Sigmoid colon (tissue), 7 donors: ENCODE measurements around the gene VPS13D. TPM values are rescaled to one million over a fixed set of nuclear protein-coding genes. Genes with fewer than 3 reads are reported as not detected.

Experiments
- DNase-seq: peaks from one replicate; pipeline ENCODE4 v3.0.0-alpha.2; 2019
- H3K27ac ChIP-seq, 4 donors: fragments of 200-600 bp; sonication (generic); one replicate each; pipeline ENCODE4 v1.5.1; 2016 to 2019; ENCODE audit warnings: mild to moderate bottlenecking in 1 of 4
- H3K27me3 ChIP-seq, 3 donors: fragments of 200-600 bp; sonication (generic); one replicate each; pipeline ENCODE4 v1.5.1; 2019; ENCODE audit warnings: mild to moderate bottlenecking in 1 of 3
- H3K36me3 ChIP-seq, 4 donors: fragments of 200-600 bp; sonication (generic); one replicate each; pipeline ENCODE4 v1.5.1; 2016 to 2019
- H3K4me1 ChIP-seq, 4 donors: fragments of 200-600 bp; sonication (generic); one replicate each; pipeline ENCODE4 v1.5.1; 2017 to 2019
- H3K4me3 ChIP-seq, 4 donors: fragments of 200-600 bp; sonication (generic); one replicate each; pipeline ENCODE4 v1.5.1; 2017 to 2019; ENCODE audit warnings: mild to moderate bottlenecking in 2 of 4, moderate library complexity in 1 of 4
- H3K9me3 ChIP-seq, 4 donors: fragments of 200-600 bp in 3 of 4; sonication (generic) in 3 of 4; one replicate each; pipeline versions ENCODE4 v1.5.1 to v1.6.1; 2013 to 2019
- EP300 ChIP-seq, 4 donors: sonication (generic); formaldehyde crosslinking; IDR thresholded peaks; one replicate each; pipeline ENCODE4 v1.6.1; 2017; ENCODE audit warnings: antibody characterized with exemption in 4 of 4
- POLR2A ChIP-seq, 2 donors: fragments of 450-650 bp; IDR thresholded peaks; one replicate each; pipeline ENCODE4 v1.6.1; 2016; ENCODE audit warnings: antibody characterized with exemption in 2 of 2, mild to moderate bottlenecking in 2 of 2, moderate library complexity in 2 of 2
- POLR2AphosphoS5 ChIP-seq, 4 donors: sonication (generic); formaldehyde crosslinking; IDR thresholded peaks; one replicate each; pipeline ENCODE4 v1.6.1; 2017; ENCODE audit warnings: antibody characterized with exemption in 4 of 4
- WGBS, 2 donors: extraction: QIAGEN DNeasy Blood & Tissue Kit; methylation state at CpG; one replicate each; pipeline ENCODE4 v1.1.7; 2013; 5-methylcytosine and 5-hydroxymethylcytosine counted together
- intact Hi-C: fragments of 100-400 bp; cut with DNase I; formaldehyde crosslinking; loops from one replicate; pipeline ENCODE4 v1.15.1; 2023
- polyA plus RNA-seq, 3 donors: library from polyadenylated mRNA; stranded (reverse); fragments of 200-250 nt; gene quantifications; one replicate each; pipeline ENCODE4 v1.2.3, GENCODE V29; 2013
- total RNA-seq, 4 donors: library from RNA; depleted of rRNA; stranded (reverse); fragments of >200 nt; gene quantifications; one replicate each; pipeline ENCODE4 v1.1.0, GENCODE V29; 2016
- TF ChIP-seq, protein P1 (sequence below), 4 experiments: fragments of 450-650 bp in 3 of 4; fragments of 200-600 bp in 1 of 4; IDR thresholded peaks; one replicate each; pipeline ENCODE4 v1.5.1; 2016 to 2019; ENCODE audit warnings: antibody characterized with exemption in 4 of 4, mild to moderate bottlenecking in 3 of 4, moderate library complexity in 2 of 4
- donor health status: healthy with polysubstance abuse.
- donor health status: Bipolar disorder and iron deficiency.
- donor health status: healthy.

Gene VPS13D
- total and polyA plus RNA-seq, 7 donors = 7.6 to 90.8 (median 49.7) TPM

DNA sequence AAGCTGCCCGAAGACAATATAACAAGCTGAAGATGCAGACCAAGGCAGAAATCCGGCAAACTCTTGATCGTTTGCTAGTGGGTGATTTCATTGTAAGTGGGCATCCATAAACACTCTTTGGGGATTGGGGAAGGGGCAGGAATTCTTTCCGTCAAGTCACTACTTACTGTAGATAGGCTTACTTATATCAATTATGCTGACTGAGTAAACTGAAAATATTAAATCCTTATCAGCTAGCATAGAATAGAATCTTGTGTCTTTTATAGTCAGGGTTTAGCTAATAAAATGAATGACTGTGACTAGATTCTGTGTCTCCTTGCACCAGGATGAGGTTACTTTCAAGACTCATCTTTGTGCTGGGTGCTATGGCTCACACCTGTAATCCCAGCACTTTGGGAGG lies 41.2 kb downstream of the VPS13D start:
- no peak for DNase-seq
- Histone ChIP-seq H3K27me3 (no peaks in the 10 kb centered on the region), H3K9me3 (no peaks in the 10 kb centered on the region), H3K4me3 (no peak overlapping the region), H3K4me1 (no peaks in the 10 kb centered on the region), H3K36me3 (peaks cover 11 to 100% (median 51%) of the 10 kb centered on the region in 4 donors), H3K27ac (no peak overlapping the region)
- TF ChIP-seq EP300 (IDR thresholded peaks at IDR 0.05) (no peak), POLR2AphosphoS5 (IDR thresholded peaks at IDR 0.05) (no peak), POLR2A (IDR thresholded peaks at IDR 0.05) (no peak)
- TF ChIP-seq, protein P1, sequence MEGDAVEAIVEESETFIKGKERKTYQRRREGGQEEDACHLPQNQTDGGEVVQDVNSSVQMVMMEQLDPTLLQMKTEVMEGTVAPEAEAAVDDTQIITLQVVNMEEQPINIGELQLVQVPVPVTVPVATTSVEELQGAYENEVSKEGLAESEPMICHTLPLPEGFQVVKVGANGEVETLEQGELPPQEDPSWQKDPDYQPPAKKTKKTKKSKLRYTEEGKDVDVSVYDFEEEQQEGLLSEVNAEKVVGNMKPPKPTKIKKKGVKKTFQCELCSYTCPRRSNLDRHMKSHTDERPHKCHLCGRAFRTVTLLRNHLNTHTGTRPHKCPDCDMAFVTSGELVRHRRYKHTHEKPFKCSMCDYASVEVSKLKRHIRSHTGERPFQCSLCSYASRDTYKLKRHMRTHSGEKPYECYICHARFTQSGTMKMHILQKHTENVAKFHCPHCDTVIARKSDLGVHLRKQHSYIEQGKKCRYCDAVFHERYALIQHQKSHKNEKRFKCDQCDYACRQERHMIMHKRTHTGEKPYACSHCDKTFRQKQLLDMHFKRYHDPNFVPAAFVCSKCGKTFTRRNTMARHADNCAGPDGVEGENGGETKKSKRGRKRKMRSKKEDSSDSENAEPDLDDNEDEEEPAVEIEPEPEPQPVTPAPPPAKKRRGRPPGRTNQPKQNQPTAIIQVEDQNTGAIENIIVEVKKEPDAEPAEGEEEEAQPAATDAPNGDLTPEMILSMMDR (IDR thresholded peaks at IDR 0.05) = no peak
- intact Hi-C loops = no loop called here
- 93% methylated on average over 4 of the region's 4 CpGs for WGBS, 2 donors

DNA sequence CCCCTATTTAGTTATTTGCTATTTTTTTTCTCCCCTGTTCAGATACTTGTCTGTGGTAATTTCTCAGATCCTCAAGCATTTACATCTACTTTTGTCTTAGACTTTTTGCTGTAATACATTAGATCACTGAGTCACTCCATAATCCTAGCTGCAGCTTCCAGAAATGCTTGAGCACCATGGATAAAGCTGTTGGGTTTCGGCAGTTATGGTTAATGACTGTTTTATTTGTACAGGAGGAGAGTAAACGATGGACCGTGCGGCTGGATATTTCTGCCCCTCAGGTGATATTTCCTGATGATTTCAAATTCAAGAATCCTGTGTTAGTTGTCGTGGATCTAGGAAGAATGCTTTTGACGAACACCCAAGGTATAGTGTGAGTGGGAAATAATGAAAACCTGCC lies 42.9 kb downstream of the VPS13D start:
- no peaks in the 10 kb centered on the region for H3K27me3 ChIP-seq
- no peak for DNase-seq
- no peaks in the 10 kb centered on the region for H3K4me1 ChIP-seq
- H3K4me3 ChIP-seq = no peak overlapping the region
- TF ChIP-seq, protein P1 (IDR thresholded peaks at IDR 0.05) = no peak
- TF ChIP-seq POLR2AphosphoS5 (IDR thresholded peaks at IDR 0.05) (no peak), POLR2A (IDR thresholded peaks at IDR 0.05) (no peak), EP300 (IDR thresholded peaks at IDR 0.05) (no peak)
- H3K9me3 ChIP-seq = no peaks in the 10 kb centered on the region
- intact Hi-C loops = no loop called here
- peaks cover 19 to 100% (median 56%) of the 10 kb centered on the region in 4 donors for H3K36me3 ChIP-seq
- WGBS, 2 donors = 26 to 73% methylated on average over 6 of the region's 6 CpGs
- no peak overlapping the region for H3K27ac ChIP-seq

DNA sequence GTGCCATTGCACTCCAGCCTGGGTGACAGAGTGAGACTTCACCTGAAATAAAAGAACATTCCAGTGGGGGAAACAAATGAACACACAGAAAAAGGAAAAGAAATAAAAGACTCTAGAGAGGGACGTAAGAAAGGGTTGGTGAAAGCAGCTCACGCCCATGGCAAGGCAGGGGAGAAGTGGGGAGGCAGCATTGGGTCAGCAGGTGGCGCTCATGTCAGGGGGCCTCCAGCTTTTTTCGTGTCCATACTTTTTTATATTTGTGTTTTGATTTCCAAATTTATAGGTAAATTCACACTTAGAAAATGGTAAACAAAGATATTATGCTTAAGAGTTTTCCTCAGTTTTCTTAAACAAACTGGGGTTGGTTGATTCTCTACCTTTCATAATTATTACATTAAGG lies 45.5 kb downstream of the VPS13D start:
- WGBS, 2 donors = 72 to 79% methylated on average over 4 of the region's 4 CpGs
- H3K9me3 ChIP-seq = no peaks in the 10 kb centered on the region
- DNase-seq = no peak
- no peak overlapping the region for H3K27ac ChIP-seq
- H3K27me3 ChIP-seq = no peaks in the 10 kb centered on the region
- H3K36me3 ChIP-seq = peaks cover 19 to 100% (median 42%) of the 10 kb centered on the region in 4 donors
- intact Hi-C loops = loop anchor here (1.0 kb wide), 1 partner anchor 384 kb away; no protein-coding TSS in a partner anchor
- TF ChIP-seq, protein P1 (IDR thresholded peaks at IDR 0.05) = peak; percentile 24 to 63 (median 51)
- no peak for TF ChIP-seq POLR2A (IDR thresholded peaks at IDR 0.05)
- no peaks in the 10 kb centered on the region for H3K4me1 ChIP-seq
- no peak overlapping the region for H3K4me3 ChIP-seq

DNA sequence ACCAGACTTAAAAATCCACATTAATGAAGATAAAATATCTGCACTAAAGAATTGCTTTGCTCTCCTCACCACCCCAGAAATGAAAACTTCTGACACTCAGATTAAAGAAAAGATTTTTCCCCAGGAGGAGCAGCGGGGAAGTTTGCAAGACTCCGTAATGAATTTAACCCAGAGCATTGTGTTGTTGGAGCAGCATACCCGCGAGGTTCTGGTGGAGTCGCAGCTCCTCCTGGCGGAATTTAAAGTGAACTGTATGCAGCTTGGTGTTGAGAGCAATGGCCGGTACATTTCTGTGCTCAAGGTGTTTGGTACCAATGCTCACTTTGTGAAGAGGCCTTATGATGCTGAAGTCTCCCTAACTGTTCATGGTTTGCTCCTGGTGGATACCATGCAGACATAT lies 46.4 kb downstream of the VPS13D start:
- H3K36me3 ChIP-seq = peaks cover 18 to 98% (median 34%) of the 10 kb centered on the region in 4 donors
- TF ChIP-seq POLR2A (IDR thresholded peaks at IDR 0.05) (no peak), EP300 (IDR thresholded peaks at IDR 0.05) (no peak), POLR2AphosphoS5 (IDR thresholded peaks at IDR 0.05) (no peak)
- TF ChIP-seq, protein P1 (IDR thresholded peaks at IDR 0.05) = peak in 3 of 4 experiments; percentile 34 to 70 (median 63)
- no peaks in the 10 kb centered on the region for H3K4me1 ChIP-seq
- intact Hi-C loops = no loop called here
- no peaks in the 10 kb centered on the region for H3K9me3 ChIP-seq
- no peaks in the 10 kb centered on the region for H3K27me3 ChIP-seq
- H3K4me3 ChIP-seq = no peak overlapping the region
- DNase-seq = peak; percentile 70
- 80 to 83% methylated on average over 7 of the region's 7 CpGs for WGBS, 2 donors
- no peak overlapping the region for H3K27ac ChIP-seq

DNA sequence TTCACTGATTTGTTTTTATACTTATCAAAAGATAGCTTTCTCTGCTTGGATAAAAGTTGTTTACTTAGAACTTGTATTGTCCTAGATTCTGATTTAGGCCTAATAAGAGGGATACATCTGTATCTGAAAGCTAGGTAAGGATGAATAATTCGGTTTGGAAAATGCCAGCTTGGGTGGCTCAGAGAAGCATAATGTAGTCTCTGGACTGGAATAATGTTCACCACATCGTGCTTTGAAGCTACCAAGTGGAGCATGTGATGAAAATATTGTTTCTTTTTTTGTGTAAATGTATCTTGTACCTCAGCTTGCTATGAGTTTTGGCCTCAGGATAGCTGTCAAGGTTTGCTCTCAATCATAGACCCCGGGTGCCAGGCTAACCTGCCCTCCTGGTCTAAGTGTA lies 49.2 kb downstream of the VPS13D start:
- WGBS, 2 donors = 92 to 93% methylated on average over 3 of the region's 3 CpGs
- Histone ChIP-seq H3K9me3 (no peaks in the 10 kb centered on the region), H3K4me3 (no peak overlapping the region), H3K27me3 (no peaks in the 10 kb centered on the region), H3K27ac (no peak overlapping the region), H3K36me3 (peaks cover 9 to 98% (median 39%) of the 10 kb centered on the region in 4 donors), H3K4me1 (no peaks in the 10 kb centered on the region)
- intact Hi-C loops = no loop called here
- TF ChIP-seq EP300 (IDR thresholded peaks at IDR 0.05) (no peak), POLR2AphosphoS5 (IDR thresholded peaks at IDR 0.05) (no peak), POLR2A (IDR thresholded peaks at IDR 0.05) (no peak)
- TF ChIP-seq, protein P1 (IDR thresholded peaks at IDR 0.05) = no peak
- no peak for DNase-seq
